ENCODE data around the gene EVC2. TPM values are rescaled to one million over a fixed set of nuclear protein-coding genes. Genes with fewer than 3 reads are reported as not detected.

The EVC2 gene
- total and polyA plus RNA-seq, 9 of the 15 experiments (the other 6 are each of a cell fraction or from before 2014, with no cell fraction given) = 0.03 to 0.55 (median 0.38) TPM; not detected in 1

GRCh38 chr4:5561286-5561685 is 147.1 kb downstream of the EVC2 start:
- BruUV-seq (replicated peaks) = no TSS peak
- Histone ChIP-seq H2AFZ (ENCODE audit: low read depth, low read length) (no peak overlapping the region), H3K9me3 (replicated peaks; ENCODE audit: control insufficient read depth, insufficient read depth, low read depth, low read length) (no peaks in the 10 kb centered on the region), H3K27me3 (ENCODE audit: control insufficient read depth in 2 of 2, insufficient read depth in 2 of 2, low read length in 2 of 2) (no peaks in the 10 kb centered on the region), H4K20me1 (replicated peaks; ENCODE audit: control insufficient read depth, insufficient read depth, low read length) (no peaks in the 10 kb centered on the region), H3K4me1 (replicated peaks in 1 of 2; ENCODE audit: control insufficient read depth in 2 of 2, insufficient read depth in 2 of 2, low read length in 2 of 2) (no peaks in the 10 kb centered on the region), H3K9ac (ENCODE audit: insufficient read depth in 1 of 2, low read depth in 2 of 2, low read length in 2 of 2) (no peak overlapping the region), H3K9me1 (ENCODE audit: control insufficient read depth, insufficient read depth, low read length) (no peaks in the 10 kb centered on the region), H3K4me3 (no peak overlapping the region), H3K36me3 (ENCODE audit: control insufficient read depth, insufficient read depth, low read length) (no peaks in the 10 kb centered on the region), H3K79me2 (ENCODE audit: control insufficient read depth, insufficient read depth, low read length) (no peaks in the 10 kb centered on the region), H3K27ac (ENCODE audit: extremely low read depth, low read depth, low read length) (no peak overlapping the region), H3K4me2 (ENCODE audit: insufficient read depth, low read length) (no peak overlapping the region)
- no peak for ATAC-seq
- FAIRE-seq = no peak
- in situ Hi-C loops (cut with MboI) = no loop called here
- ChIA-PET POLR2A (no interaction called here), CTCF (ENCODE audit: low intra/inter-chr PET ratio) (no interaction called here)
- DNase-seq (ENCODE audit: extremely low read depth in 1 of 4, low spot score in 3 of 4) = no peak
- 5% methylated on average over 4 of the region's 4 CpGs for WGBS (ENCODE audit: insufficient coverage, low coverage, missing lambda C conversion rate)
- intact Hi-C loops (cut with micrococcal nuclease) = no loop called here
- TF ChIP-seq NR3C1 (CRISPR knock-in tag; IDR thresholded peaks at IDR 0.05) (no peak), SIX5 (IDR thresholded peaks at IDR 0.05; ENCODE audit: borderline replicate concordance in 1 of 2, insufficient read depth in 1 of 2, low read depth in 1 of 2, low read length in 2 of 2) (no peak), E2F1 (CRISPR knock-in tag; IDR thresholded peaks at IDR 0.05) (no peak), PHF21A (IDR thresholded peaks at IDR 0.05; ENCODE audit: borderline replicate concordance, low read depth) (no peak), NCOA6 (IDR thresholded peaks at IDR 0.05) (no peak), NFYB (IDR thresholded peaks at IDR 0.05; ENCODE audit: extremely low read depth, insufficient read length) (no peak), YY1 (IDR thresholded peaks at IDR 0.05; ENCODE audit: borderline replicate concordance in 1 of 3, control insufficient read depth in 1 of 3, extremely low read depth in 1 of 3, insufficient read depth in 3 of 3, insufficient read length in 1 of 3, insufficient replicate concordance in 2 of 3, low read depth in 1 of 3, low read length in 2 of 3) (no peak), CBX5 (IDR thresholded peaks at IDR 0.05; ENCODE audit: borderline replicate concordance, low read depth) (no peak), ARHGAP35 (IDR thresholded peaks at IDR 0.05; ENCODE audit: partially characterized antibody) (no peak), HDAC2 (IDR thresholded peaks at IDR 0.05) (no peak), KLF13 (tag; IDR thresholded peaks at IDR 0.05; ENCODE audit: borderline replicate concordance, low read depth) (no peak), NRF1 (conservative IDR thresholded peaks at IDR 0.05 in 1 of 2, IDR thresholded peaks at IDR 0.05 in 1 of 2) (no peak), ZNF583 (CRISPR knock-in tag; IDR thresholded peaks at IDR 0.05) (no peak), NUFIP1 (IDR thresholded peaks at IDR 0.05; ENCODE audit: partially characterized antibody) (no peak), RBM15 (IDR thresholded peaks at IDR 0.05; ENCODE audit: insufficient read depth, low read length) (no peak), KAT8 (IDR thresholded peaks at IDR 0.05; ENCODE audit: low read depth) (no peak), ATF7 (IDR thresholded peaks at IDR 0.05) (no peak)
- TF ChIP-seq, protein P1, sequence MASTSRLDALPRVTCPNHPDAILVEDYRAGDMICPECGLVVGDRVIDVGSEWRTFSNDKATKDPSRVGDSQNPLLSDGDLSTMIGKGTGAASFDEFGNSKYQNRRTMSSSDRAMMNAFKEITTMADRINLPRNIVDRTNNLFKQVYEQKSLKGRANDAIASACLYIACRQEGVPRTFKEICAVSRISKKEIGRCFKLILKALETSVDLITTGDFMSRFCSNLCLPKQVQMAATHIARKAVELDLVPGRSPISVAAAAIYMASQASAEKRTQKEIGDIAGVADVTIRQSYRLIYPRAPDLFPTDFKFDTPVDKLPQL (IDR thresholded peaks at IDR 0.05; ENCODE audit: extremely low read depth, insufficient read length) = no peak
- TF ChIP-seq, protein P2, sequence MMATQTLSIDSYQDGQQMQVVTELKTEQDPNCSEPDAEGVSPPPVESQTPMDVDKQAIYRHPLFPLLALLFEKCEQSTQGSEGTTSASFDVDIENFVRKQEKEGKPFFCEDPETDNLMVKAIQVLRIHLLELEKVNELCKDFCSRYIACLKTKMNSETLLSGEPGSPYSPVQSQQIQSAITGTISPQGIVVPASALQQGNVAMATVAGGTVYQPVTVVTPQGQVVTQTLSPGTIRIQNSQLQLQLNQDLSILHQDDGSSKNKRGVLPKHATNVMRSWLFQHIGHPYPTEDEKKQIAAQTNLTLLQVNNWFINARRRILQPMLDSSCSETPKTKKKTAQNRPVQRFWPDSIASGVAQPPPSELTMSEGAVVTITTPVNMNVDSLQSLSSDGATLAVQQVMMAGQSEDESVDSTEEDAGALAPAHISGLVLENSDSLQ (IDR thresholded peaks at IDR 0.05) = no peak
